Measurements from ENCODE around the gene ZNF770.

The ZNF770 gene

GRCh38 chr15:34999906-35000305 lies 11.8 kb upstream of the ZNF770 start:
- WGBS, 2 donors (ENCODE audit: extremely low coverage in 2 of 2, insufficient read length in 2 of 2, insufficient replicate concordance in 1 of 2): 100% methylated on average over 1 of the region's 7 CpGs; no CpG with 5 or more reads in 1 of the 2 donors
- no peak overlapping the region for H3K4me2 ChIP-seq (ENCODE audit: insufficient read depth, low read length, poor library complexity, severe bottlenecking)

GRCh38 chr15:34994925-34995324 lies 6.8 kb upstream of the ZNF770 start:
- Histone ChIP-seq H4K8ac (ENCODE audit: low read depth, low read length) (no peak overlapping the region), H3K4me1 (ENCODE audit: control insufficient read depth in 2 of 2, insufficient read depth in 1 of 2, low read depth in 1 of 2, low read length in 2 of 2) (peaks cover 2 to 3% of the 10 kb centered on the region in 2 donors), H2AFZ (ENCODE audit: low read length) (peak overlapping the region; percentile 56), H3K4ac (ENCODE audit: low read length) (no peak overlapping the region), H2BK5ac (ENCODE audit: low read length) (no peak overlapping the region), H3K79me1 (ENCODE audit: low read depth, low read length) (no peaks in the 10 kb centered on the region), H3K27ac (replicated peaks; ENCODE audit: low read length) (no peak overlapping the region), H2BK12ac (ENCODE audit: low read length) (no peak overlapping the region), H3K9me3 (replicated peaks in 1 of 2; ENCODE audit: control insufficient read depth in 2 of 2, insufficient read depth in 1 of 2, low read depth in 1 of 2, low read length in 2 of 2) (no peaks in the 10 kb centered on the region), H3K23ac (ENCODE audit: low read depth, low read length, poor library complexity) (no peak overlapping the region), H2BK15ac (ENCODE audit: low read length) (no peak overlapping the region), H3K14ac (ENCODE audit: low read length) (no peak overlapping the region), H3K36me3 (replicated peaks in 1 of 2; ENCODE audit: control insufficient read depth in 2 of 2, insufficient read depth in 2 of 2, low read length in 2 of 2) (no peaks in the 10 kb centered on the region), H3K9ac (ENCODE audit: low read depth, low read length, poor library complexity) (no peak overlapping the region), H2AK5ac (ENCODE audit: low read depth, low read length) (no peak overlapping the region), H3K4me2 (ENCODE audit: insufficient read depth, low read length, poor library complexity, severe bottlenecking) (no peak overlapping the region), H2BK120ac (ENCODE audit: low read depth, low read length) (no peak overlapping the region), H3K27me3 (ENCODE audit: control insufficient read depth in 3 of 3, insufficient read depth in 3 of 3, low read depth in 1 of 3, low read length in 3 of 3) (no peaks in the 10 kb centered on the region), H3K4me3 (ENCODE audit: low read length in 2 of 2) (no peak overlapping the region), H4K91ac (ENCODE audit: low read depth, low read length, poor library complexity) (no peak overlapping the region), H3K18ac (ENCODE audit: low read length) (no peak overlapping the region)
- no CpG with 5 or more reads among the region's 1 CpG for WGBS, 2 donors (ENCODE audit: extremely low coverage in 2 of 2, insufficient read length in 2 of 2, insufficient replicate concordance in 1 of 2)
- DNase-seq (ENCODE audit: low spot score): no peak

More at GRCh38 chr15:34999906-35000305, 11.8 kb upstream of the ZNF770 start:
- Histone ChIP-seq H3K79me1 (ENCODE audit: low read depth, low read length) (no peaks in the 10 kb centered on the region), H3K9me3 (replicated peaks in 1 of 2; ENCODE audit: control insufficient read depth in 2 of 2, insufficient read depth in 1 of 2, low read depth in 1 of 2, low read length in 2 of 2) (no peaks in the 10 kb centered on the region), H3K27me3 (ENCODE audit: control insufficient read depth in 3 of 3, insufficient read depth in 3 of 3, low read depth in 1 of 3, low read length in 3 of 3) (no peaks in the 10 kb centered on the region), H4K8ac (ENCODE audit: low read depth, low read length) (no peak overlapping the region), H3K18ac (ENCODE audit: low read length) (no peak overlapping the region), H4K91ac (ENCODE audit: low read depth, low read length, poor library complexity) (no peak overlapping the region), H3K23ac (ENCODE audit: low read depth, low read length, poor library complexity) (no peak overlapping the region), H2AK5ac (ENCODE audit: low read depth, low read length) (no peak overlapping the region), H2BK120ac (ENCODE audit: low read depth, low read length) (no peak overlapping the region), H3K4me3 (ENCODE audit: low read length in 2 of 2) (no peak overlapping the region), H3K4ac (ENCODE audit: low read length) (no peak overlapping the region), H3K27ac (replicated peaks; ENCODE audit: low read length) (no peak overlapping the region), H2AFZ (ENCODE audit: low read length) (no peak overlapping the region), H3K4me1 (ENCODE audit: control insufficient read depth in 2 of 2, insufficient read depth in 1 of 2, low read depth in 1 of 2, low read length in 2 of 2) (peaks cover 5 to 9% of the 10 kb centered on the region in 2 donors), H2BK12ac (ENCODE audit: low read length) (no peak overlapping the region), H3K36me3 (replicated peaks in 1 of 2; ENCODE audit: control insufficient read depth in 2 of 2, insufficient read depth in 2 of 2, low read length in 2 of 2) (no peaks in the 10 kb centered on the region), H2BK15ac (ENCODE audit: low read length) (no peak overlapping the region), H3K9ac (ENCODE audit: low read depth, low read length, poor library complexity) (no peak overlapping the region), H2BK5ac (ENCODE audit: low read length) (no peak overlapping the region), H3K14ac (ENCODE audit: low read length) (no peak overlapping the region)
- DNase-seq (ENCODE audit: low spot score): no peak

GRCh38 chr15:34993877-34994276 lies 5.8 kb upstream of the ZNF770 start:
- Histone ChIP-seq H3K18ac (ENCODE audit: low read length) (no peak overlapping the region), H3K27me3 (ENCODE audit: control insufficient read depth in 3 of 3, insufficient read depth in 3 of 3, low read depth in 1 of 3, low read length in 3 of 3) (no peaks in the 10 kb centered on the region), H2BK120ac (ENCODE audit: low read depth, low read length) (no peak overlapping the region), H3K27ac (replicated peaks; ENCODE audit: low read length) (no peak overlapping the region), H3K9ac (ENCODE audit: low read depth, low read length, poor library complexity) (no peak overlapping the region), H3K4me3 (ENCODE audit: low read length in 2 of 2) (no peak overlapping the region), H3K14ac (ENCODE audit: low read length) (no peak overlapping the region), H3K4me1 (ENCODE audit: control insufficient read depth in 2 of 2, insufficient read depth in 1 of 2, low read depth in 1 of 2, low read length in 2 of 2) (peaks cover 2 to 3% of the 10 kb centered on the region in 2 donors), H3K23ac (ENCODE audit: low read depth, low read length, poor library complexity) (no peak overlapping the region), H2AK5ac (ENCODE audit: low read depth, low read length) (no peak overlapping the region), H4K8ac (ENCODE audit: low read depth, low read length) (no peak overlapping the region), H4K91ac (ENCODE audit: low read depth, low read length, poor library complexity) (no peak overlapping the region), H3K4me2 (ENCODE audit: insufficient read depth, low read length, poor library complexity, severe bottlenecking) (no peak overlapping the region), H2BK15ac (ENCODE audit: low read length) (no peak overlapping the region), H2BK5ac (ENCODE audit: low read length) (no peak overlapping the region), H2AFZ (ENCODE audit: low read length) (no peak overlapping the region), H2BK12ac (ENCODE audit: low read length) (no peak overlapping the region), H3K36me3 (replicated peaks in 1 of 2; ENCODE audit: control insufficient read depth in 2 of 2, insufficient read depth in 2 of 2, low read length in 2 of 2) (no peaks in the 10 kb centered on the region), H3K79me1 (ENCODE audit: low read depth, low read length) (no peaks in the 10 kb centered on the region), H3K4ac (ENCODE audit: low read length) (no peak overlapping the region), H3K9me3 (replicated peaks in 1 of 2; ENCODE audit: control insufficient read depth in 2 of 2, insufficient read depth in 1 of 2, low read depth in 1 of 2, low read length in 2 of 2) (no peaks in the 10 kb centered on the region)
- DNase-seq (ENCODE audit: low spot score): no peak
- no CpG with 5 or more reads among the region's 4 CpGs for WGBS, 2 donors (ENCODE audit: extremely low coverage in 2 of 2, insufficient read length in 2 of 2, insufficient replicate concordance in 1 of 2)

GRCh38 chr15:34993412-34993811 lies 5.3 kb upstream of the ZNF770 start:
- WGBS, 2 donors (ENCODE audit: extremely low coverage in 2 of 2, insufficient read length in 2 of 2, insufficient replicate concordance in 1 of 2): no CpG with 5 or more reads among the region's 6 CpGs
- Histone ChIP-seq H2BK12ac (ENCODE audit: low read length) (no peak overlapping the region), H3K79me1 (ENCODE audit: low read depth, low read length) (no peaks in the 10 kb centered on the region)

More at GRCh38 chr15:34993412-34993811, 5.3 kb upstream of the ZNF770 start:
- Histone ChIP-seq H2BK120ac (ENCODE audit: low read depth, low read length) (no peak overlapping the region), H2BK5ac (ENCODE audit: low read length) (no peak overlapping the region), H2AK5ac (ENCODE audit: low read depth, low read length) (no peak overlapping the region), H2AFZ (ENCODE audit: low read length) (no peak overlapping the region), H3K4me3 (ENCODE audit: low read length in 2 of 2) (no peak overlapping the region), H3K4me2 (ENCODE audit: insufficient read depth, low read length, poor library complexity, severe bottlenecking) (no peak overlapping the region), H3K4me1 (ENCODE audit: control insufficient read depth in 2 of 2, insufficient read depth in 1 of 2, low read depth in 1 of 2, low read length in 2 of 2) (peaks cover 2 to 3% of the 10 kb centered on the region in 2 donors), H4K8ac (ENCODE audit: low read depth, low read length) (no peak overlapping the region), H3K4ac (ENCODE audit: low read length) (no peak overlapping the region), H3K14ac (ENCODE audit: low read length) (no peak overlapping the region), H3K9ac (ENCODE audit: low read depth, low read length, poor library complexity) (no peak overlapping the region), H3K36me3 (replicated peaks in 1 of 2; ENCODE audit: control insufficient read depth in 2 of 2, insufficient read depth in 2 of 2, low read length in 2 of 2) (no peaks in the 10 kb centered on the region), H3K27me3 (ENCODE audit: control insufficient read depth in 3 of 3, insufficient read depth in 3 of 3, low read depth in 1 of 3, low read length in 3 of 3) (no peaks in the 10 kb centered on the region), H4K91ac (ENCODE audit: low read depth, low read length, poor library complexity) (no peak overlapping the region), H3K27ac (replicated peaks; ENCODE audit: low read length) (no peak overlapping the region), H3K18ac (ENCODE audit: low read length) (no peak overlapping the region), H3K9me3 (replicated peaks in 1 of 2; ENCODE audit: control insufficient read depth in 2 of 2, insufficient read depth in 1 of 2, low read depth in 1 of 2, low read length in 2 of 2) (no peaks in the 10 kb centered on the region), H2BK15ac (ENCODE audit: low read length) (no peak overlapping the region), H3K23ac (ENCODE audit: low read depth, low read length, poor library complexity) (no peak overlapping the region)
- no peak for DNase-seq (ENCODE audit: low spot score)
